Spinal cord (tissue), 10 donors: Measurements from ENCODE around the gene QRFP. TPM values are rescaled to one million over a fixed set of nuclear protein-coding genes. Genes with fewer than 3 reads are reported as not detected.
A peak's percentile ranks its signal among the peaks of the same experiment; 100 is the strongest.

Source experiments
- DNase-seq, 6 donors: peaks; one replicate each; pipeline versions ENCODE4 v3.0.0 to v3.0.0-alpha.2; 2013 to 2015; ENCODE audit warnings: low spot score in 6 of 6, low read depth in 4 of 6
- H3K27ac ChIP-seq: one replicate; pipeline ENCODE4 v1.5.1; 2013; ENCODE audit warnings: low read depth, low read length, control low read depth
- H3K27me3 ChIP-seq: one replicate; pipeline ENCODE4 v1.6.1; 2013; ENCODE audit warnings: low read length; ENCODE audit not compliant: control insufficient read depth, insufficient read depth
- H3K36me3 ChIP-seq: one replicate; pipeline ENCODE4 v1.6.1; 2013; ENCODE audit warnings: low read length; ENCODE audit not compliant: control insufficient read depth, insufficient read depth
- H3K4me1 ChIP-seq: one replicate; pipeline ENCODE4 v1.6.1; 2013; ENCODE audit warnings: low read length; ENCODE audit not compliant: control insufficient read depth, insufficient read depth
- H3K4me3 ChIP-seq: one replicate; pipeline ENCODE4 v1.5.1; 2013; ENCODE audit warnings: low read depth, low read length, control low read depth
- H3K9me3 ChIP-seq: one replicate; pipeline ENCODE4 v1.6.1; 2013; ENCODE audit warnings: low read length; ENCODE audit not compliant: control insufficient read depth, insufficient read depth
- WGBS: methylation state at CpG from one replicate; pipeline ENCODE4 v1.1.5; 2013; ENCODE audit warnings: missing lambda C conversion rate; ENCODE audit not compliant: insufficient coverage; 5-methylcytosine and 5-hydroxymethylcytosine counted together
- polyA plus RNA-seq, 2 donors: library from polyadenylated mRNA; unstranded; fragments of 120-200 nt; gene quantifications; one replicate each; pipeline ENCODE4 v1.2.1, GENCODE V29; 2013; ENCODE audit not compliant: insufficient read length in 2 of 2
- total RNA-seq, 2 donors: library from RNA; depleted of rRNA in 1 of 2; stranded (reverse); fragments of 120-200 nt in 1 of 2; fragments of >200 nt in 1 of 2; gene quantifications; one replicate each; pipeline versions ENCODE4 v1.2.3 to v1.2.4, GENCODE V29; 2013 to 2014
- donor health status: healthy.

QRFP gene
- total and polyA plus RNA-seq, 4 donors: 0.51 to 0.54 TPM; not detected in 2

GRCh38 chr9:130925050-130925678 is 28.6 kb upstream of the QRFP start:
- Histone ChIP-seq H3K27ac (no peak overlapping the region), H3K4me3 (no peak overlapping the region), H3K4me1 (peaks cover 44% of the 10 kb centered on the region), H3K9me3 (no peaks in the 10 kb centered on the region), H3K36me3 (peaks cover 10% of the 10 kb centered on the region), H3K27me3 (peaks cover 4% of the 10 kb centered on the region)
- DNase-seq: no peak
- 87% methylated on average over 12 of the region's 19 CpGs for WGBS

GRCh38 chr9:130924448-130924788 is 27.8 kb upstream of the QRFP start:
- DNase-seq: no peak
- peaks cover 7% of the 10 kb centered on the region for H3K36me3 ChIP-seq
- 90% methylated on average over 5 of the region's 10 CpGs for WGBS
- H3K27me3 ChIP-seq: peaks cover 4% of the 10 kb centered on the region
- no peak overlapping the region for H3K27ac ChIP-seq
- peaks cover 52% of the 10 kb centered on the region for H3K4me1 ChIP-seq
- H3K4me3 ChIP-seq: no peak overlapping the region
- no peaks in the 10 kb centered on the region for H3K9me3 ChIP-seq

GRCh38 chr9:130923611-130924447 is 27.2 kb upstream of the QRFP start:
- Histone ChIP-seq H3K9me3 (no peaks in the 10 kb centered on the region), H3K36me3 (peaks cover 7% of the 10 kb centered on the region), H3K27me3 (peaks cover 4% of the 10 kb centered on the region), H3K4me3 (no peak overlapping the region), H3K4me1 (peaks cover 52% of the 10 kb centered on the region), H3K27ac (no peak overlapping the region)
- 90% methylated on average over 41 of the region's 42 CpGs for WGBS
- DNase-seq: no peak

GRCh38 chr9:130922893-130923610 is 26.4 kb upstream of the QRFP start:
- Histone ChIP-seq H3K27ac (no peak overlapping the region), H3K9me3 (no peaks in the 10 kb centered on the region), H3K27me3 (peaks cover 4% of the 10 kb centered on the region), H3K36me3 (peaks cover 7% of the 10 kb centered on the region), H3K4me3 (no peak overlapping the region), H3K4me1 (peaks cover 52% of the 10 kb centered on the region)
- 89% methylated on average over 9 of the region's 16 CpGs for WGBS
- DNase-seq: no peak

GRCh38 chr9:130921989-130922892 is 25.6 kb upstream of the QRFP start:
- WGBS: 77% methylated on average over 27 of the region's 31 CpGs
- H3K36me3 ChIP-seq: peaks cover 7% of the 10 kb centered on the region
- peaks cover 55% of the 10 kb centered on the region for H3K4me1 ChIP-seq
- no peaks in the 10 kb centered on the region for H3K9me3 ChIP-seq
- H3K4me3 ChIP-seq: no peak overlapping the region
- DNase-seq: no peak
- H3K27ac ChIP-seq: peak overlapping the region; percentile 33
- peaks cover 4% of the 10 kb centered on the region for H3K27me3 ChIP-seq

- 30% methylated on average over 29 of the region's 29 CpGs for WGBS
These were observed 24.8 kb upstream of the QRFP start for GRCh38 chr9:130921300-130921988.

GRCh38 chr9:130920762-130921299 is 24.2 kb upstream of the QRFP start:
- 55% methylated on average over 13 of the region's 14 CpGs for WGBS
- Histone ChIP-seq H3K4me3 (no peak overlapping the region), H3K27me3 (peaks cover 4% of the 10 kb centered on the region), H3K27ac (no peak overlapping the region), H3K4me1 (peaks cover 55% of the 10 kb centered on the region), H3K36me3 (peaks cover 7% of the 10 kb centered on the region), H3K9me3 (no peaks in the 10 kb centered on the region)
- no peak for DNase-seq

More at GRCh38 chr9:130921300-130921988, 24.8 kb upstream of the QRFP start:
- peak in 1 of 6 donors; percentile 51 for DNase-seq
- peaks cover 55% of the 10 kb centered on the region for H3K4me1 ChIP-seq
- H3K9me3 ChIP-seq: no peaks in the 10 kb centered on the region
- peaks cover 7% of the 10 kb centered on the region for H3K36me3 ChIP-seq
- H3K4me3 ChIP-seq: no peak overlapping the region
- H3K27ac ChIP-seq: peak overlapping the region; percentile 33
- H3K27me3 ChIP-seq: peaks cover 4% of the 10 kb centered on the region

GRCh38 chr9:130920233-130920632 is 23.6 kb upstream of the QRFP start:
- whole genome bisulfite sequencing: 94% methylated on average over 6 of the region's 8 CpGs
- peaks cover 4% of the 10 kb centered on the region for H3K27me3 ChIP-seq

More at GRCh38 chr9:130920233-130920632, 23.6 kb upstream of the QRFP start:
- peaks cover 7% of the 10 kb centered on the region for H3K36me3 ChIP-seq
- H3K4me3 ChIP-seq: no peak overlapping the region
- H3K9me3 ChIP-seq: no peaks in the 10 kb centered on the region
- peaks cover 55% of the 10 kb centered on the region for H3K4me1 ChIP-seq
- DNase-seq: no peak
- no peak overlapping the region for H3K27ac ChIP-seq
